Muscle of arm (tissue), 12 donors: ENCODE data around the gene KIR3DL3. TPM values are rescaled to one million over a fixed set of nuclear protein-coding genes. Genes with fewer than 3 reads are reported as not detected.
"Not testable (repeated sequence)": the region's sequence is repeated elsewhere in the genome, so short reads cannot be mapped to it uniquely, and the experiment has no call there.

Source experiments
- DNase-seq: peaks from one replicate; pipeline ENCODE4 v3.0.0-alpha.2; 2013
- polyA plus RNA-seq, 12 donors: library from polyadenylated mRNA; unstranded; fragments of 120-200 nt; gene quantifications; one replicate each; pipeline ENCODE4 v1.2.1, GENCODE V29; 2013; ENCODE audit not compliant: insufficient read length in 12 of 12

Gene KIR3DL3
- polyA plus RNA-seq, 12 donors = not detected

DNA sequence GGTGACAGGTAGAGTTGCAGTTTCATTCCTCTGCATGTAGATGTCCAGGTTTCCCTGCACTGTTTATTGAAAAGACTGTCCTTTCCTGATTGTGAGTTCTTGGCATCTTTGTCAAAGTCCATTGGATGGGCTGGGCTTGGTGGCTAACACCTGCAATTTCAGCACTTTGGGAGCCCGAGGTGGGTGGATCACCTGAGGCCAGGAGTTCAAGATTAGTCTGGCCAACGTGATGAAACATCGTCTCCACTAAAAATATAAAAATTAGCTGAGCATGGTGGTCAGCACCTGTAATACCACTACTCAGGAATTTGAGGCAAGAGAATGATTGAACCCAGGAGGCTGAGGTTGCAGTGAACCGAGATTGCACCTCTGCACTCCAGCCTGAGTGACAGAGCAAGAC lies 53.6 kb downstream of the KIR3DL3 start:
- DNase-seq = not testable (repeated sequence)

DNA sequence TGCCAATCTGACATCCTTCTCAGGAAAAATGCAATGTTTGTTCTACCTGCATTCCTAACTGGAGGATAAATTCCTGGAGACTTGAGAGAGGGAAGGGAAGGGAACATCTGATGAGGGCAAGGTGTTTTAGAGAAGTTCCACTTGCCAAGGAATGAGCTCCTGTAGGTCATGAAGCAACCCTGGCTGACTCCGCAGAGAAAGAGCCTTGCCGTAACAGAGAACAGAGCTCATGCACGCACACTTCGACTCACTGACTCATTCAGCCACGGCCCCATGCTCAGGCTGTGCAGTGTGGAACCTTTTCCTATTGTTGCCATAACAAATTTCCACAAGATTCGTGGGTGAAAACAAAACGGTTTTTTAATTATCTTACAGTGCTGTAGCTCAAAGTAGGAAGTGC lies 54.7 kb downstream of the KIR3DL3 start:
- DNase-seq = not testable (repeated sequence)

- DNase-seq = not testable (repeated sequence)
Measured at GRCh38 chr19:54782916-54783315, 58.7 kb downstream of the KIR3DL3 start.

Other genes with a start within 250 kb of the KIR3DL3 start
- 1 to 10 TPM in 2 of 12 donors, under 1 TPM in 3, not detected in 7; 0.21 to 1.9 (median 0.44) TPM for gene LAIR2, start 221.6 kb upstream of the KIR3DL3 start, polyA plus RNA-seq
- 1 to 10 TPM in 4 of 12 donors, under 1 TPM in 6, not detected in 2; 0.60 to 3.8 (median 0.93) TPM for gene LILRA2, start 150.7 kb upstream of the KIR3DL3 start, polyA plus RNA-seq
- gene LILRA1, start 130.8 kb upstream of the KIR3DL3 start, polyA plus RNA-seq = 1 to 10 TPM in 1 of 12 donors, under 1 TPM in 9, not detected in 2; 0.11 to 1.7 (median 0.43) TPM
- gene LILRB1, start 94.0 kb upstream of the KIR3DL3 start, polyA plus RNA-seq = 1 to 10 TPM in 7 of 12 donors, under 1 TPM in 3, not detected in 2; 0.71 to 3.9 (median 1.1) TPM
- 1 to 10 TPM in 5 of 12 donors, under 1 TPM in 5, not detected in 2; 0.49 to 3.2 (median 0.91) TPM for gene LILRB4, start 61.5 kb upstream of the KIR3DL3 start, polyA plus RNA-seq
- gene KIR2DL3, start 14.1 kb downstream of the KIR3DL3 start, polyA plus RNA-seq = not detected
- gene KIR2DL1, start 45.4 kb downstream of the KIR3DL3 start, polyA plus RNA-seq = under 1 TPM in 2 of 12 donors, not detected in 10; 0.10 to 0.19 TPM
- gene KIR2DL4, start 79.2 kb downstream of the KIR3DL3 start, polyA plus RNA-seq = under 1 TPM in 1 of 12 donors, not detected in 11; 0.15 TPM
- gene KIR3DL1, start 92.0 kb downstream of the KIR3DL3 start, polyA plus RNA-seq = under 1 TPM in 1 of 12 donors, not detected in 11; 0.12 TPM
- gene KIR2DS4, start 108.2 kb downstream of the KIR3DL3 start, polyA plus RNA-seq = under 1 TPM in 3 of 12 donors, not detected in 9; 0.10 to 0.20 (median 0.13) TPM
- gene KIR3DL2, start 126.0 kb downstream of the KIR3DL3 start, polyA plus RNA-seq = not detected
- gene FCAR, start 149.8 kb downstream of the KIR3DL3 start, polyA plus RNA-seq = 1 to 10 TPM in 1 of 12 donors, under 1 TPM in 6, not detected in 5; 0.12 to 1.3 (median 0.33) TPM
- 1 to 10 TPM in 1 of 12 donors, under 1 TPM in 6, not detected in 5; 0.08 to 1.0 (median 0.31) TPM for gene NCR1, start 181.7 kb downstream of the KIR3DL3 start, polyA plus RNA-seq
- under 1 TPM in 3 of 12 donors, not detected in 9; 0.10 to 0.57 (median 0.12) TPM for gene NLRP7, start 223.1 kb downstream of the KIR3DL3 start, polyA plus RNA-seq
- gene NLRP2, start 241.9 kb downstream of the KIR3DL3 start, polyA plus RNA-seq = 1 to 10 TPM in 4 of 12 donors, under 1 TPM in 6, not detected in 2; 0.45 to 7.6 (median 0.80) TPM